Femur (tissue), 1 donor: Measurements from ENCODE around the gene TP63.
"Not testable (repeated sequence)": the region's sequence is repeated elsewhere in the genome, so short reads cannot be mapped to it uniquely, and the experiment has no call there.

Experiments used
- DNase-seq: peaks from one replicate; pipeline ENCODE4 v3.0.0-alpha.2; 2017

TP63 gene

GRCh38 chr3:189727898-189728297 lies 96.7 kb downstream of the TP63 start:
- no peak for DNase-seq

GRCh38 chr3:189728915-189729314 lies 97.7 kb downstream of the TP63 start:
- DNase-seq: no peak

GRCh38 chr3:189734061-189734460 lies 102.9 kb downstream of the TP63 start:
- DNase-seq: no peak

- no peak for DNase-seq
Observed at GRCh38 chr3:189735913-189736312, 104.7 kb downstream of the TP63 start.

- DNase-seq: no peak
Observed at GRCh38 chr3:189737071-189737470, 105.9 kb downstream of the TP63 start.

- no peak for DNase-seq
Observed at GRCh38 chr3:189737619-189738018, 106.4 kb downstream of the TP63 start.

- no peak for DNase-seq
Observed at GRCh38 chr3:189739378-189739777, 108.2 kb downstream of the TP63 start.

GRCh38 chr3:189740156-189740555 lies 109.0 kb downstream of the TP63 start:
- DNase-seq: no peak

- no peak for DNase-seq
Observed at GRCh38 chr3:189744235-189744634, 113.0 kb downstream of the TP63 start.

- DNase-seq: no peak
Observed at GRCh38 chr3:189745622-189746021, 114.4 kb downstream of the TP63 start.

- DNase-seq: no peak
Observed at GRCh38 chr3:189748046-189748445, 116.9 kb downstream of the TP63 start.

GRCh38 chr3:189750972-189751371 lies 119.8 kb downstream of the TP63 start:
- not testable (repeated sequence) for DNase-seq

- DNase-seq: no peak
Observed at GRCh38 chr3:189754356-189754755, 123.2 kb downstream of the TP63 start.

GRCh38 chr3:189756582-189757078 lies 125.4 kb downstream of the TP63 start:
- no peak for DNase-seq

- no peak for DNase-seq
Observed at GRCh38 chr3:189758186-189758585, 127.0 kb downstream of the TP63 start.

- DNase-seq: no peak
Observed at GRCh38 chr3:189766416-189766815, 135.2 kb downstream of the TP63 start.

GRCh38 chr3:189771842-189772450 lies 140.8 kb downstream of the TP63 start:
- no peak for DNase-seq

- no peak for DNase-seq
Observed at GRCh38 chr3:189772584-189772983, 141.4 kb downstream of the TP63 start.

GRCh38 chr3:189773056-189773455 lies 141.9 kb downstream of the TP63 start:
- no peak for DNase-seq

- no peak for DNase-seq
Observed at GRCh38 chr3:189776149-189776824, 145.1 kb downstream of the TP63 start.

GRCh38 chr3:189778340-189778950 lies 147.3 kb downstream of the TP63 start:
- DNase-seq: no peak

GRCh38 chr3:189779166-189779565 lies 148.0 kb downstream of the TP63 start:
- no peak for DNase-seq

GRCh38 chr3:189780546-189781270 lies 149.5 kb downstream of the TP63 start:
- no peak for DNase-seq

- no peak for DNase-seq
Observed at GRCh38 chr3:189781415-189781814, 150.2 kb downstream of the TP63 start.
